Limb (tissue), 2 donors: ENCODE measurements around the gene TENM4.

Experiments used
- DNase-seq, 2 donors: peaks; one replicate each; pipeline ENCODE4 v3.0.0-alpha.2; 2016; ENCODE audit errors: extremely low spot score in 2 of 2

The TENM4 gene

DNA sequence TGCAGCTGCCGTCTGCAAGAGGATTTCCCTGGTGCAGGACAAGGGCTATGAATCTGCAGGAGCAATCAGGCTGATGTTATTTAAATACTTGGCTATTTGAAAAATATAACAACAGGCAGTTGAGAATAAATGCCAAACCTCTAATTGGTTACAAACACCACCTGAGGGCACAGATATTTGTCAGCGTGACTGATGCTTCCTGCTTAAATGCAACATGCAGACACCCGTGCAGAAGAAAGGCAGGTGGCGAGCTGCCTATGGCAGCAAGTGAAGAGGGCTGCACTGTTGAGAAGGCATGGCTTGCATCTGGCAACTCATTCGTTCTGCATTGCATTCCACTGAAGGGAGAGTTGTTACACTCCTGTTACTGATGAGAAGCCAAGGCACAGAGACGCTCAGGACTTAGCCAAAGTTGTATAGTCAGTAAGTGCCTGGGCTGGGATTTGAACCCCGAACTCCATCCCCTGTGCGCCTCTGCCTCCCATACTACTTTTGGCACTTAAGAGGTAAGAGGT, 350.6 kb downstream of the TENM4 start:
- no peak for DNase-seq

DNA sequence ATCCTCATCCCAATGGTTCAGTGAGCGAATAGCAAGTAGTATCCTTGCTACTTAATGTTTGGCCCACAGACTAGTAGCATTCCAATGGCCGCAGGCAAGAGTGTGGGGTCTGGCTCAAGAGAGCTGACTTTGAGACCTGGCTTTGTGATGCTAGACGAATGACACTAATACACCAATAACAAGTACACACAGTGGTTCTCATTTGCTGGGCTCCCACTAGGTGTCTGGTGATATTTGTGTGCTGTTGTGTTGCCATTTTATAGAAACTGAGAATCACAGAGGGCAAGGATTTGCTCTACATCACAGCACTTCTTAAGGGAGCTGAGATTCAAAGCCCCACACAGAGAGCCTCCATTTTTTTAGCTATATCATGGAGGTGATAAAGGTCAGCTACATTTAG, 351.2 kb downstream of the TENM4 start:
- no peak for DNase-seq

DNA sequence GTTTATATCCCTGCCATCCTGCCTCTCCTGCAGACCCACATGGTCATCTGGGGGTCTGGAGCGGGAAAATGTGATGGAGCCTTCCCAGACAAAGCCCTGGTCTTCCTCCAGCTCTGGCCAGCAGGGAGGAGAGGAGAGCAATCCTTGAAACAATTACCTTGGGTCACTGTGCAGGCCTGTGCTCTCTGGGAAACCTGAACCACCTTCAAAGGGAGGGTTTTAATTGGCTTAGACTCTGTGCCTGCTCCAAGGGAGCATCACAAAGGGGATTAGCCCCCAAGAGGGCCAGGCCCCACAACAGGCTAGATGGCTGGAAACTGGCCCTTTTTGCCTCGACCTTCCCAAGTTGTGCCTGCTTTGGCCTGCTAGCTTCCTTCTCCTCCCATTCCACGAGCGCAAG, 351.9 kb downstream of the TENM4 start:
- DNase-seq = no peak

DNA sequence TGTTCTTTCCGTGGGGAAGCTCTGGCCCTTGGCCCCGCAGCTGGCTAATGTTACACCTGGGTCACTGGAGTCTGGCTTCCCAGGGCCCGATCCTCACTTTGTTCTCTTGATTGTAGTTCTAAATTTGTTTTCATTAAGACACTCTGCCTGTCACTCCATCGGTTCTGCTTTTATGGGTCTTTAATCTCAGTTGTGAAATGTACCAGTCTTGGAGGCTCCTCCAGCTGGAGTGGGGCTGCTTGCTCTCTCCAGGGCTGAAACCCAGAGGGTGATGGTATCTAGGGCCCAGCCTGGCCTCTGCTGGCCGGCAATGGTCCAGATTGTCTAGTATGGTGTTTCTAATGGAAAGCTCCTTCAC, 352.9 kb downstream of the TENM4 start:
- DNase-seq = no peak

DNA sequence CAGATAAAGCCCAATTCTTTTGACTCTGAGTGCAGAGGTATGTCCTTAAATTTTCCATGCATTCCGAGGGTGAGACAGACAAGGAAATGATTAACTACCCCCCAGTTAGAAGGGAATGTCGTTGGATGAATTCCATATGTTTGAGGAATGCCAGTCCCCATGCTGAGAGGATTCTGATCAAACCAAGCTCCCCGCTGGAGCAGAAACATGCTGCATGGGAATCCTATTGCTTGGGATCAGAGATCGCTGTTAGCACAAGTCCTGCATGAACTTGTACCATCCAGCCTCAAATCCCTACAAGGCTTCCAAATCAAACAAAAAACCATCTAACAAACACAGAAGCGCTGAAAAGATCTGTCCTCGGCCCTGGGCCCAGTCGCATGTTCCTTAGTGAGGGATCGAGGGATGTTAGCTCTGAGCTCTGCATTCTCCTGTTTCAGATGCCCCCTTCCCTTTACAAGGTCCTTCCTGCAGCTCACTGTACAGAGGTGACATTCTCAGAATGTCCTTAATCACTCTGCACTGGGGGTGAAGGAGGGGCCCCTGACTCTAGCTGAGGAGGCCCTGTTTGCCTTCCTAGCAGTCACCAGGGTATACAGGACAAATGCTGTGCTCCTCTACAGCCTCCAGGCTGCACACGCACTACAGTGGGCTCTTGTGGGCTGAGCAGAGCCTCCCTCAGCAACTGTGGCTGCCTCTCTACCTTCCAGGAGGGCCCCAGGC, 353.4 kb downstream of the TENM4 start:
- peak in 1 of 2 donors; percentile 48 for DNase-seq

DNA sequence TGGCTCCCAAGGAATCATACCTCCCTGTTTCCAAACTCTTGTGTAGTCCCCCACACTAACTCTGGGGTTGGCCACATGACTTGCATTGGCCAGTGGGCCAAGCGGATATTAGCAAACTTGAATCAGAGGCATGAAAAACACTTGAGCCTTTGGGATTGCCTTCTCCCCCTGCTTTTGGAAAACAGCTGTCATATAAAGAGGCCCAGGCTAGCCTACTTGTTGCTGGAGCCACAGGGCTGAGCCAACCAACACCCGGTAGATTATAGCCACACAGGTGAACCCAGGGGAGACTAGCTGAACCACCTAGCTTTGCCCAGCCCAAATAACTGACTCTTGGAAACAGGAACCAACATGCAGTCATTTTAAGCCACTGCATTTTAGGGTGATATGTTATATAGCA, 354.8 kb downstream of the TENM4 start:
- DNase-seq = no peak

DNA sequence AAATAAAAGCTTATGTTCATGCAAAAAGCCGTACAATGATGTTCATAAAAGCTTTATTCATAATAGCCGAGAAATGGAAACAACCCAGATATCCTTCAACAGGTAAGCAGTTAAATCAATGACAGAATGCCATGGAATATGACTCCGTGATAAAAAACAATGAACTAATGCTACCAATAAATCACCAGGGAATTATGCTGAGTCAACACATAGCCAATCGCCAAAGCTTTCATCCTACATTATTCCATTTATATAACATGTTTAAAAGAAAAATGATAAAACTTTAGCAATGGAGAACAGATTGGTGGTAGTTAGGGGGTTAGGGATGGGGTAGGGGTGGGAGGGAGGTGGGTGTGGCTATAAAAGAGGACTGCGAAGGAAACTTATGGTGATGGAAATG, 356.4 kb downstream of the TENM4 start:
- no peak for DNase-seq

DNA sequence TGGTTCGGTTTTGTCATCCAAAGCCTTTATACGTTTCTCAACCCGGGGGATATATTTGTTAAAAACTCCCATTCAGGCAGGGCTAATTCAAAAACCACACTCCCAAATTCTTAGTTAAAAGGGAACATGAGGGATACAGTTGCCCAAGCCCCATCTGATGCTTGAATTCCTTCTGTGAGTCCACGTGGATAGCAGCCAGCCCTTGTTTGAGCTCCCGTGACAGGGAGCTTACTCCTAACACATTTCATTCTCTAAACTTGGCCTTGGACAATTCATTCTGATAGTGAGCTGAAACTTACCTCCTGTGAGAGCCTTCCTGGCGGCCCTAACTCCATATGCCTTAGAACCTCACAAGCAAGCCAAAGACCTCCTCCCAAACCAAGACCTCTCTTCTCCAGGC, 357.5 kb downstream of the TENM4 start:
- DNase-seq = no peak

DNA sequence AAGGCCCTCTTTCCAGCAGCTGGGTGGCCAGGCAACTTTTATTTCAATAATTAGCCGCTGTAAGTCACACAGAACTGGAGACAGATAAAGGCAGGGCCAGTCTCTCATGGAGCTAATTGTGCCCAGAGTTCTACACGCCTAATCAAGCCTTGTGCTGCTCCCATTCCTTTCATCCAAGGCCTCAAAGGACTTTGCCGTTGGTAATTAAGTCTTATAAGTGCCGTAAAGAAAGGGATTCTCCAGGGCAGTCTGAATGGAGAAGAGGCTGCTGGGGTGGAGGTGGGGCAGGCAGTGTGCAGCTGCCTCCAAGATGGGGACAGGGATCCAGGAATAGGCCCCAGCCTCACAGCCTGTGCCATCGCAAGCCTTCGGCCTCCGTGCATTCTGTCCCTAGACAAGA, 357.9 kb downstream of the TENM4 start:
- DNase-seq = no peak

DNA sequence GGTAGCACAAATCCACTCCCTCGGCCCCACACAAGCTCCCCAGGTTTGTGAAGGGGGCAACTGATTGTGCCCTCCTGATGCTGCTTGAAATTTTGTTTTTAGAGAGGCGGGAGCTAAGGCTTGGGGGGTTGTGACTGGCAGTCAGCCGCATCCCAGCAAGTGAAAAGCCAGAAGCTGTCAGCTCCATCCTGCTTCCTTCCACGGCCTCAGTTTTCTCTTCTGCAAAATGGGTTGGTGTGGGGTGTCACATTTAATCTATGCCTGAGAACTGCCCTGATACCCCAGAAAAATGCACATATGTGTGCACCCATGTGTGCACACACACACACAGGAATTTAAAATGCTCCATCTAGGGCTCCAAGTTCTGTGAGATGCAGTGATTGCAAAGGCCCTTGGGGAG, 358.6 kb downstream of the TENM4 start:
- no peak for DNase-seq

DNA sequence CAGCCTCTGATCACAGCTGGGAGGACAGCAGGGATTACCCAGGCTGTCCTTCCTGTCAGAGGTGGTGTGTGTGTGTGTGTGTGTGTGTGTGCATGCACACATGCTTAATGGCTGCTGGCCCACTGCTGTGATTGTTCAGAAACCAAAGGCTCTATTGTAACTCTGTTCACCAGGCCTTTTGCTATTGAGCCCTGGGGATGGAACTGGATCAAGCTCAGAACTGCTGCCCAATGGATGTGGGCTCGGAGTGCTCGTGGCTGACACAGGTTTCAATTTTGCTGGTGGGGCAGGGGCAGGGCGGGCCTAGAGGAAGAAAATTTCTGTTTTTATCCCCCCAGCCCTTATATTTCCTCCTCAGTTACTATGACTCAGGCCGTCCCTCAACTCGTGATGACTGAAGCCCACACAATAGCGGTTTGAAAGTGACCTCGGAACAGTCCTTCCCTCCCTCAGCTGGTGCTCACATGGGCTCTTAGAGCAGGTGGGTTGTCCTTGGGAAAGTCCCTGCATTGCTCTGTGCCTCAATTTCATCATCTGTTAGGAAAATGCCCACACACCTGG, 359.3 kb downstream of the TENM4 start:
- DNase-seq = no peak

DNA sequence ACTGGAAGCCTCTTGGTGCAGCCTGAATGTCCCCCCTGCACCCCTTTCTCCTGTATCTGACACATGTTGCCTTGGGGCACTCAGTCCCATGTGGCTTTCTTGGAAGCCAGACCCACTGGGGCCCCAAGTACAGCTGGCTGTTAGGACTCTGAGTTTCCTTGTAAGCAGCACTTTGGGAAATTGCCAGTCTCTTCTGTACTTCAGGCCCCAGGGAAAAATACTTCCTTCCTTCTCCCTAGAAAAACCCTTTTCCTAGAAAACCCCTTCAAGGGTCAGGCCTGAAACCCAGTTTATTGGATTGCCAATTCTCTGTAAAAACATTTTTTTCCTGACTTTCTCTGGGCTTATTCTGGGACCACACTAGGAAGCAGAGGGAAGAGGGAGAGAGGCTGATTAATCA, 360.3 kb downstream of the TENM4 start:
- no peak for DNase-seq

DNA sequence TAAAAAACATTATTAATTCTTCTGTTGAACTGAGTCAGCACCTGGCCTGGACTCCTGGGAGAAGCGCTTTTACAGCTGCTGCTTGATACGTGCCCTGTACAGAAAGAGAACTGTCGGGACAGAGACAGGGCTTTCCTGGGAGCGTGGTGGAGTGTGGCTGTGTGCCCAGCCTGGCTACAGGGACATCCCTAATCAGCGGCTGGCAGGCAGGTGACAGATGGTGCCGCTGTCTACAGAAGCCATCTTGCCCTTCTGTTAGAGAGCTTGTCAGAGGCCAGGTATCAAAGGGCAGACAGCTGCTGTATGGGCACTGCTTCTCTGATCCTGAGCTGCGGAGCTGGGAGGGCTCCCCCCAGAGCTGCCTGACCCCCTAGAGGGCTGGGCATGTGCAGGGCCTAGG, 361.8 kb downstream of the TENM4 start:
- DNase-seq = peak in 1 of 2 donors; percentile 55

DNA sequence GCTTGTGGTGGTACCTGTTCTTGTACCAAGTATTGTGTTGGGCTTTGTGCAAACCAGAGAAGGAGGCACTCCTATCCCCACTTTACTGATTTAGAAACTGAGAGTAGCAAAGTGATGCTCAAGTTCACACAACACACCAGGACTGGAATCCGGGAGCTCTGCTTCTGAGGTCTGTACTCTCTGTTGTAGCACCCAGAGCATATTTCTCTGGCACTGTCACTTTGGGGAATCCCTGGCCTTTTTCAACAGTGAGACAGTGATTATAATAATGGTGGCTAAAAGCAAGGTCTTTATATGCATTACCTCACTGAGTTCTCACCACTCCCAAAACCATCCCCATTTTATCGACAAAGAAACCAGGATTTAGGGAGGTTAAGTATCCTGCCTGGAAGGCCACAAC, 362.4 kb downstream of the TENM4 start:
- DNase-seq = no peak

DNA sequence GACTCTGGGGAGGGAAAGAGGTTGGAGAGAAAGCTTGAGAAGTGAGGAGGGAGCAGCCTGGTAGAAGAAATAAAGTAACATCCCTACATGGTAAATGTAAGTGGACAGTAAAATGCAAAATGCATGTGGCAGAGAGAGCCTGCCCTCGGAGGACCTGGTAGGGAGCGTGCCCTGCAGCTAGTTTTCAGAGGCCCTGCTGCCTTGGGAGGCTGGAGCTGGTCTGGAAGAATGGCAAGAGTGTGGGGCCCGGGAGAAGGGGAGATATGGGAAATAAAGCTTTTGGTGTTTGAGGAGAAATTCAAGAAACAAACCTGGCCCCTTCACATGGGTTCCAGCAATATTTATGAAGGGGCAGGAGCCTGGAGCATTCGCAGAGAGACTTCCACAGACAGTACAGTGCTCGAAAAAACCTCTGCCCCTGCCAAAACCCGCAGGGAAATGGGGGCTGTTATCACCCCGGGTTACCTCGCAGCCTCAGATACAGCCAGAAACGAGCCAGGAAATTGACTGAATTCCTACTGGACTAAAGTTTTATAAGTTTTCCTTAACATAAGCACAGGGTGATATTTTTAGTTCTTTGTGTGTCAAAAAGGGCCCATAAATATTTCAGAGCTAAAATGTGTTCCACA, 363.0 kb downstream of the TENM4 start:
- peak; percentile 32 to 51 for DNase-seq

DNA sequence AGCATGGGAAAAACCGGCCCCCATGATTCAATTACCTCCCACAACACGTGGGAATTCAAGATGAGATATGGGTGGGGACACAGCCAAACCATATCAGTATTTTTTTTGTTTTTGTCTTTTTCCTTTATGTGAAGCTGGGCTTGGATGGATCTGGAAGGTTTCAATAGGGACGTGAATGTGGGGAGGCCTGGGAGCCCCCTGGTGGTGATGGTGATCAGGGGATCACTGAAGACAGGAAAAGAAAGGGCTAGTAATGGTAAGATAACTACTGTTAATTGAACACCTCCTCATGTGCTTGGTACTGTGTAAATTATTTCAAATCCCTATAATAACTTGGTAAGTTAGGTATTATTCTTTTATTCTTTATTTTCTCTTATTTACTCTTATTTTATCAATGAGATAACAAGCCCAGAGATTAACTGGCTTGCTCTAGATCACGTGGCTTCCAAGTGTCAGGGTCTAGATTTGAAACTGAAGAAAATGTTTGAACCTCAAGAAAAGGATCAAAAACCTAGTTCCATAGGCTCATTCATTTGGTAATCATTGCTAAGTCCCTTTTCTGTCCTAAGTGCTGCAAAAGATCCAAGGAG, 364.2 kb downstream of the TENM4 start:
- no peak for DNase-seq

DNA sequence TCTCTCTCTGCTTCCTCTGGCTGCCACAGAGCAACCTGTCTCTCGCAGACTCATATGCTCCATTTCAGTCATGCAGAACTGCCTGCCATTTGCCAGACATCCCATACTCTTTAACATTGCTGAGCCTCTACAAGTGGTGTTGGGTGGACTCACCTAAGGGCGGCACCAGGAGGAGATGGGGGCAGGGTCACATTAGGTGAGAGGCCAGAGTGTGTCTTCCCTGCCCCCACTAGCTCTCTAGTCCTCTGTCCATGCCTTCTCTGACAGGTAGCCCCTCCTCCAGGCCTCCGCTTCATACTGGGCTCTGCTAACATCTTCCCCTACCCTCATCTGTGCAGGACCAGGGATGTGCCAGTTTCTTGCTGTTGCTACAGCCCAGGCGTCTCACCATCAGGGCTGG, 366.3 kb downstream of the TENM4 start:
- DNase-seq = no peak

DNA sequence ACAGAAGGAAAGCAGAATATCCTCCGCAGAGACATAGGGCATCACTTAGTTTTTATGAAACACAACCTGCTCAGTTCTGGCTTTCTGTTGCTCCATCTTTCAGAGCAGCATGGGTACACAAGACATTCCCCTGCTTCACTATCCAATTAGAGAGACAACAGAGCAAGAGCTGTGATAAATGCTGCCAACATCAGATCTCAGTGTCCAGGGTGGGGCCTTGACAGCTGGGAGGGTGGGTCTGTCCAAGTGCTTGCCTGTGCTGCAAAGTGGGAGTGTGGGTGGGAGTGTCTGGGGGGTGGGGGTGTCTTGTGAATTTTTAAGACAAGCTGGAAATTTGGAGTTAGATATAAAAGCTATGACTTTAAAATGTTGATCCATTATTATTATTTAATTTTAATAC, 369.6 kb downstream of the TENM4 start:
- DNase-seq = no peak

DNA sequence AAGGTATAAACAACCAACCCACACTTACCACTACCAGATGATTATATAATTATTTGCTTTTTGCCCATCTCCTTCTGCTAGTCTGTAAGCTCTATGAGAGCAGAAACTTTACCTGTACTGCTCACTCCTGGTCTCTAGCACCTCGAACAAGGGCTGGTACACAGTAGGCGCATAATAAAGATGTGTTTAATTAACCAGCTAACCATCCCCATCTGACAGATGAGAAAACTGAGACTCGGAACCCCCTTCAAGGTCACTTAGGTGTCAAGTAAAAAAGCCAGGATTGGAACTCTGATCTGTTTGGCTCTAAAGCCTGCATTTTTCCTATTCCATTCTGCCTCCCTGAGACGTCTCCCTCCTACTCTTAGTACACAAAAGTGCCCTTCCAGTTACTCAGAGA, 370.3 kb downstream of the TENM4 start:
- DNase-seq = no peak

DNA sequence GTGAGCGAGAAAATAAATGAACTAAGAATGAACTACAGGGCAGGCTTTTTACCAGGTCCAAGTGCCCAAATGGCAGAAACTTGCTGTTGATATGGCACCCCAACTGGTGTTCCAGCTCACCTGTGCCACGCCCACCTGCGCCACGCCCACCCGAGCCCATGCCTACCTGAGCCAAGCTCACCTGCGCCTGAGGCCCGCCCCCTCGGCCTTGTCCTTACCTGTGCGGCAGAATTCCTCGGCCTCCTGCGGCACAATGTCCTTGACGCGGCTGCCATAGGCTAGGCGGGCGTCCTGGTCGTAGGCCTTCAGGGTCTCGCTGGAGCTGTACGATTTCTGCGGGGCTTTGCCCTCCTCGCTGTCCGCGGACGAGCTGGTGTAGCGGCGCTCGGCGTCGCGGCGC, 371.3 kb downstream of the TENM4 start:
- DNase-seq = no peak

DNA sequence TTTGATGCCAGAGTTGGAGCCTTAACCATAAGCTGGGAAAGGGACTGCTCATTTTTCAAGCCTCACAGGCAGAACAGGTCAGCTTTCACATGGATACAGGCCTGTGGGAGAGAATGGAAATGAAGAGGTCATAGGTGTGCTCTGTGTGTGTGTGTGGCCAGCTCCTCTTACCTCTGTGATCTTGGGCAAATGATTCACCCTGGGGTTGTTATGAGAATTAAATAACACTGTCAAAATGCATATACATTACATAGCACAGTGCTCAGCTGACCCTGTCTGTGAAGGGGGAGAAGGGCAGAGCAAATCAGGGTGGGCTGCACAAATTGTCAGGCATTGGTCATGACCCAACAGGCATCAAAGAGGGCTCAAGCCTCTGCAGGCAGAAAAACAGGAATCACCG, 372.5 kb downstream of the TENM4 start:
- DNase-seq = no peak

DNA sequence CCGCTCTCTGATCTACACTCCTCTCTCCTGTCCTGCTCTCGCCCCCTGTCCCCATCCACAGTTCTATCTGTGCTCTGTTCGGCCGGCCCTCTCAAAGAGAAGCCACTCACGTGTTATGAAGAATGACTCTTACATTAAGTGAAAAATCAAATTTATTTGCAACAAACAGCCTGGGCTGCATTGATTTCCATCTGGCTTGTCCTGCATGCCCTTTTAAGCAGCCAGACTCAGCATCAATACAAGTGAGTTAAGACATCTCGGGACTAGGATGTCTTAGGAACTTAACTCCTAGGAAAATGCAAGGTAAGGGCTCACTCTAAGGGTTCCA, 373.5 kb downstream of the TENM4 start:
- no peak for DNase-seq
